ENCODE measurements around the gene ATP6V1F. TPM values are rescaled to one million over a fixed set of nuclear protein-coding genes. Genes with fewer than 3 reads are reported as not detected.

ATP6V1F gene
- total and polyA plus RNA-seq, 5 experiments from 2014 or later, result 65.1 to 319 (median 305) TPM

GRCh38 chr7:128859232-128860157, 3.2 kb upstream of the ATP6V1F start:
- Mint-ChIP-seq H3K4me3 (no peak overlapping the region), H3K9me3 (no peaks in the 10 kb centered on the region), H3K4me1 (peaks cover 10 to 21% (median 18%) of the 10 kb centered on the region in 4 donors), H3K27me3 (peaks cover 0 to 3% (median 0%) of the 10 kb centered on the region in 5 donors), H3K27ac (no peak overlapping the region), H3K36me3 (no peaks in the 10 kb centered on the region)
- POLR2A ChIA-PET, result no interaction called here
- ATAC-seq (no peak), DNase-seq (no peak)

GRCh38 chr7:128860158-128861073, 2.2 kb upstream of the ATP6V1F start:
- ATAC-seq, result no peak
- POLR2A ChIA-PET, result interaction anchor here (0.6 to 0.7 kb wide), 2 partner anchors 362 to 445 kb away, joined by 3 read pairs; no protein-coding TSS in a partner anchor
- Mint-ChIP-seq H3K36me3 (peaks cover 0 to 5% (median 3%) of the 10 kb centered on the region in 3 donors), H3K27me3 (peaks cover 0 to 3% (median 0%) of the 10 kb centered on the region in 5 donors), H3K4me1 (peaks cover 13 to 30% (median 27%) of the 10 kb centered on the region in 4 donors), H3K9me3 (no peaks in the 10 kb centered on the region), H3K27ac (peak overlapping the region in 4 of 10 donors; percentile 1 to 65 (median 24)), H3K4me3 (peak overlapping the region in 2 of 10 donors; percentile 14 to 33)
- no peak for DNase-seq

- ATAC-seq (no peak), DNase-seq (no peak)
- Mint-ChIP-seq H3K9me3 (no peaks in the 10 kb centered on the region), H3K4me1 (peaks cover 19 to 38% (median 32%) of the 10 kb centered on the region in 4 donors), H3K27me3 (peaks cover 0 to 3% (median 0%) of the 10 kb centered on the region in 5 donors), H3K4me3 (peak overlapping the region; percentile 94 to 100 (median 99)), H3K36me3 (peaks cover 0 to 11% (median 3%) of the 10 kb centered on the region in 3 donors), H3K27ac (peak overlapping the region; percentile 83 to 99 (median 97))
- POLR2A ChIA-PET, result interaction anchor here (0.6 to 1.0 kb wide), 2 partner anchors 123 to 1193 kb away, joined by 3 to 4 read pairs; partner anchors contain the start of gene CALU
Measured at GRCh38 chr7:128861957-128862570, 592 bp upstream of the ATP6V1F start.

GRCh38 chr7:128863433-128863989, 855 bp downstream of the ATP6V1F start:
- peaks cover 0 to 3% (median 0%) of the 10 kb centered on the region in 5 donors for H3K27me3 Mint-ChIP-seq
- DNase-seq (peak in 7 of 10 donors; percentile 13 to 41 (median 34)), ATAC-seq (peak; percentile 31 to 46)
- POLR2A ChIA-PET, result interaction anchor here (0.5 to 1.0 kb wide), 4 partner anchors 33 to 124 kb away, joined by 3 to 4 read pairs (median 3); partner anchors contain the start of gene CALU
- H3K27ac Mint-ChIP-seq, result peak overlapping the region; percentile 83 to 99 (median 97)
- H3K9me3 Mint-ChIP-seq, result no peaks in the 10 kb centered on the region
- peaks cover 0 to 13% (median 3%) of the 10 kb centered on the region in 3 donors for H3K36me3 Mint-ChIP-seq
- peaks cover 23 to 46% (median 38%) of the 10 kb centered on the region in 4 donors for H3K4me1 Mint-ChIP-seq
- peak overlapping the region; percentile 94 to 100 (median 99) for H3K4me3 Mint-ChIP-seq

GRCh38 chr7:128865303-128865702, 2.6 kb downstream of the ATP6V1F start:
- Mint-ChIP-seq H3K36me3 (peaks cover 0 to 13% (median 3%) of the 10 kb centered on the region in 3 donors), H3K27me3 (peaks cover 0 to 3% (median 0%) of the 10 kb centered on the region in 5 donors), H3K9me3 (no peaks in the 10 kb centered on the region), H3K4me3 (peak overlapping the region in 6 of 10 donors; percentile 5 to 52 (median 20)), H3K4me1 (peaks cover 26 to 55% (median 42%) of the 10 kb centered on the region in 4 donors), H3K27ac (peak overlapping the region in 3 of 10 donors; percentile 26 to 48 (median 32))
- POLR2A ChIA-PET, result no interaction called here
- no peak for DNase-seq
- ATAC-seq, result no peak

- POLR2A ChIA-PET, result no interaction called here
- Mint-ChIP-seq H3K4me1 (peaks cover 27 to 55% (median 45%) of the 10 kb centered on the region in 4 donors), H3K4me3 (peak overlapping the region in 3 of 10 donors; percentile 5 to 62 (median 7)), H3K27me3 (peaks cover 0 to 3% (median 0%) of the 10 kb centered on the region in 5 donors), H3K9me3 (no peaks in the 10 kb centered on the region), H3K36me3 (peaks cover 0 to 13% (median 3%) of the 10 kb centered on the region in 3 donors), H3K27ac (no peak overlapping the region)
- ATAC-seq (no peak), DNase-seq (no peak)
Measured at GRCh38 chr7:128865996-128866877, 3.6 kb downstream of the ATP6V1F start.

- ATAC-seq (no peak), DNase-seq (no peak)
- POLR2A ChIA-PET, result interaction anchor here (0.6 to 0.7 kb wide), 2 partner anchors 35 to 1144 kb away, joined by 4 to 9 read pairs; no protein-coding TSS in a partner anchor
- Mint-ChIP-seq H3K36me3 (peaks cover 0 to 13% (median 3%) of the 10 kb centered on the region in 3 donors), H3K27ac (peak overlapping the region in 3 of 10 donors; percentile 7 to 71 (median 10)), H3K4me1 (peaks cover 24 to 52% (median 42%) of the 10 kb centered on the region in 4 donors), H3K4me3 (peak overlapping the region in 6 of 10 donors; percentile 3 to 64 (median 30)), H3K9me3 (no peaks in the 10 kb centered on the region), H3K27me3 (peaks cover 0 to 3% (median 0%) of the 10 kb centered on the region in 5 donors)
Measured at GRCh38 chr7:128867241-128867640, 4.6 kb downstream of the ATP6V1F start.

GRCh38 chr7:128867842-128868623, 5.4 kb downstream of the ATP6V1F start:
- Mint-ChIP-seq H3K27ac (peak overlapping the region in 1 of 10 donors; percentile 13), H3K36me3 (peaks cover 0 to 13% (median 3%) of the 10 kb centered on the region in 3 donors), H3K27me3 (peaks cover 0 to under 1% (median 0%) of the 10 kb centered on the region in 5 donors), H3K4me1 (peaks cover 19 to 46% (median 34%) of the 10 kb centered on the region in 4 donors), H3K4me3 (peak overlapping the region; percentile 12 to 80 (median 62)), H3K9me3 (no peaks in the 10 kb centered on the region)
- ATAC-seq, result no peak
- POLR2A ChIA-PET, result interaction anchor here (0.6 to 0.7 kb wide), 2 partner anchors 36 to 1143 kb away, joined by 4 to 9 read pairs; no protein-coding TSS in a partner anchor
- no peak for DNase-seq

GRCh38 chr7:128868624-128869137, 6.0 kb downstream of the ATP6V1F start:
- H3K4me1 Mint-ChIP-seq, result peaks cover 18 to 41% (median 28%) of the 10 kb centered on the region in 4 donors
- H3K9me3 Mint-ChIP-seq, result no peaks in the 10 kb centered on the region
- H3K4me3 Mint-ChIP-seq, result peak overlapping the region; percentile 56 to 80 (median 69)
- POLR2A ChIA-PET, result interaction anchor here (1.0 kb wide), 1 partner anchor 10 kb away, joined by 3 read pairs; no protein-coding TSS in a partner anchor
- peaks cover 0 to 13% (median 3%) of the 10 kb centered on the region in 3 donors for H3K36me3 Mint-ChIP-seq
- no peak for ATAC-seq
- peaks cover 0 to 2% (median 0%) of the 10 kb centered on the region in 5 donors for H3K27me3 Mint-ChIP-seq
- no peak for DNase-seq
- no peak overlapping the region for H3K27ac Mint-ChIP-seq

Measured in naive thymus-derived CD8-positive, alpha-beta T cell (primary cell).